GM18517 (cell line): ENCODE results near the gene ACKR1.

Experiments
- ATAC-seq: cut with Tn5 transposase; IDR thresholded peaks from one replicate; pipeline ENCODE4 v1.9.1; 2021; ENCODE audit warnings: mild to moderate bottlenecking, moderate library complexity; ENCODE audit not compliant: unreplicated experiment

Gene ACKR1

GRCh38 chr1:159204161-159205141, at the start of gene ACKR1:
TSS of gene ACKR1 (plus strand) at chr1:159204875. CDS start at chr1:159204960, 85 bp downstream.
- ATAC-seq = no peak

DNA sequence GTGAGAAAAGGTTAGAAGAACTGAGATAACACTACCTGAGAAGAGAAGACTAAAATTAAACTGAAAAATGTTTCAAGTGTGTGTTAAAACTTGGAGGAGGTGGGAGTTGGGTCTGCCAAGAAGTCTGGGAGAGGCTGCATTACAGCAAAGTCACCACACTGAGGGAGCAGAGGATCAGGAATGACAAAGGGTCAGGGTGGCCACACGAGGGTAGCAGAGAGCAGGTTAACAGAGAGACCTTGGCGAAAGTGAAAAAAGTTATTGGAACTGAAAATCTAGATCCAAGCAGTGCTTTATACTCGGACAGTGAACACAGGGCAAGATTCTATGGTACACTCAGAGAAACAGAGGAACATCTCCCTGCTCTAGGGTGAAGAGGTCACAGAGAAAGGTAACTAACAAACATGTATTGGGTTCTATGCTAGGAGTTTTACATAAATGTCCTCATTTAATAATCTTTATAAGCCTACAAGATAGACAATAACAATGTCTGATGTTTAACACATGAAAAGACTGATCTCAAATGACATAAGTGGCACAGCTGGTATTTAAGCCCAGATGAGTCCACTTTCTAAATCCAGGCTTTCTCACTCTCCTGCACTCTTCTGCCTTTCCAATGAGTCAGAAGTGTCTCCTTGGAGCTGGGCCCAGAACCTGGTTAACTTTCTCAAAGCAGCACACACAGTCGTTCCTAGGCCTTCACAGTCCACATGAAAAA, 43.5 kb upstream of the ACKR1 start:
- ATAC-seq = peak; percentile 96

DNA sequence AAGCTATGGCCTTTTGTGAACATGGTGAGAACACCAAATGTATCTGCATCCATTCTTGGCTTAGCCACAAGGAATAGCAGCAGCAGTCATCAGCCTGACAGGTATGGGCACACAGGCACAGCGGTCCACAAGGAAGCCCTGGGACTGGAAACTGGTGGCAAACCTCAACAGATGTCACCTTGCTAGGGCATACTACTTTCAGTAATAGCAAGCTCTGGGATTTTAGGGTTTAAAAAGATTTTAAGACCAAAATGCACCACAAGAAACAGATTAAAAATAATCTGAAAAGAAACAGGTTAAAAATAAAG, 43.0 kb upstream of the ACKR1 start:
- ATAC-seq = no peak

DNA sequence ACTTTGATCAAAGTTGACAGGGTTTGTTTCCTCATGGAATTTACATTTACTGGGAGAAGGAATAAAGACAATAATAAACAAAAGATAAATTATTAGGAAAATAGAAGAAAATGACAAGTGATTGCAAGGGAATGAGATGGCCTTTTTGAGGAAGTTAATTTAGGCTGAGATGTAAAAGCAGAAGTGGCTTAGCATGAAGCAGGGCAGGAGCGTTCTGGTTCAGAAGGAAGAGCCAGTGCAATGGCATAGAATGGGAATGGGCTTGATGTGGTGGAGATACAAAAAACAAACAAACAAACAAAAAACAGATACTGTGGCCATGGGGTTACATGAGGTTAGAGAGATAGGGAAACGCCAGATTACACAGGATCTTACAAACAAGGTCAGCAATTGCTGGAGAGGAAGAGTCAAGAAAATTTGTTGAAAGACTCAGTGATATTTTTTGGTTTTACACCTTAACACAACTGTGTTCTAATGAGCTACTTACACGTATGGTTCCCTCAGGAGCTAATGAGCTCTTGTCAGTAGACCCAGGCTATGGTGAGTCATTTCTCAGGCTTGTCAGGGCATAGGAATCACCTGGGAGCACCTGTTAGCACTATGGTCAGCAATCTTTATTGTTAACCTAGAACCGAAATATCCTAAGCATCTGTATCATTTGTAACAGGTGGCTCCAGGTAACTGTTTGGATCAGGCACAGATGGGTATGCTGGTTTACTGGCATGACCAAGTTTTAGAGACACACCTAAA, 42.0 kb upstream of the ACKR1 start:
- ATAC-seq = no peak

DNA sequence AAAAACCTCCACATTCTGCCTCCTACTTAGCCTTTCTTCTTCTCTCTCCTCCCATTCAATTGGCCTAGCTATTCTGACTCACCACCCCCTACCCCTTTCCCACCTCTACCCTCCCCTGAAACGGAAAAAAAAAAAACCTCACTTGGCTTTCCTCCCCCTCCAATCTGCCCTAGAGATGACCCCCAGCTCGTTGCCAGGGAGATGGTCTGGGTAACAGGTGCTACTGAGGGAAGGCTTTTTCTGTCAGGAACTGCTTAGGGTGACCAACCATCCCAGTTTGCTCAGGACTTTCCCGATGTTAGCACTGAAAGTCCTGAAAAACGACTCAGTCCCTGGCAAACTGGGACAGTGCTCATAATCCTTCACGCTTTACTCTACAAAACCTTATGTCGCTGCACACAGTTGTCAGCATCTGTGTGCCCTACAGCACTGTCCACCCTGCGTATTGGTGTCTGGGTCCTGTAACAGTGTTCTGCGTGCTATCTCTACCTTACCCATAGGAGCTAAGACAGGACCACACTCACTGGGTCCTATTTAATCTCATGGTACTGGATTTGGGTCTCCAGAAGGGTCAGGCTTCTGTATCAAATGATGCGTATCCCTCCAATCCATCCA, 41.0 kb upstream of the ACKR1 start:
- no peak for ATAC-seq

DNA sequence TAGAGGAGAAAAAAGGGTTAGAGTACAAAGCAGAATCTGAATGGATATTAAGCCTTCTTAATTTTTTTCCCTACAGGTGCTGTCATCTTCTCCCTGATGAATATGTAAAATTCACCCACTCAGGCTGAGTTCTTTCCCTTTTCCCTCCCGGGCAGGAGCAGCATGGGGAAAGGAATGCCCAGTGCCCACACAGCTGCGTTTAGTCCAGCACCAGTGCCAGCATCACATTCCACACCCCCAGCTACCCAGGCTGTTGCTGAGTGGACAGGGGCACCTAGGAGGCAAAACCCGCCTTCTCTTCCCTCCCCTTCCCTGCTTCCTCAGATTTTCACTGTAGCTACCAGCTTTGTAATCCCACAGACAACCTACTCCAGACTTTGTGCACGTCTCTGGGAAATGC, 36.6 kb upstream of the ACKR1 start:
- ATAC-seq = no peak

GRCh38 chr1:159170639-159171038, 34.0 kb upstream of the ACKR1 start:
- no peak for ATAC-seq

GRCh38 chr1:159171254-159171687, 33.4 kb upstream of the ACKR1 start, which contains the start of gene CADM3:
TSS of gene CADM3 (plus strand) at chr1:159171615. CDS start at chr1:159171766, 151 bp downstream.
- ATAC-seq = no peak

- ATAC-seq = no peak
Observed at GRCh38 chr1:159171688-159172501, 32.8 kb upstream of the ACKR1 start.

- no peak for ATAC-seq
Observed at GRCh38 chr1:159172614-159173291, 31.9 kb upstream of the ACKR1 start.

GRCh38 chr1:159173320-159173719, 31.4 kb upstream of the ACKR1 start:
- ATAC-seq = no peak

- ATAC-seq = no peak
Observed at GRCh38 chr1:159175571-159175970, 29.1 kb upstream of the ACKR1 start.

DNA sequence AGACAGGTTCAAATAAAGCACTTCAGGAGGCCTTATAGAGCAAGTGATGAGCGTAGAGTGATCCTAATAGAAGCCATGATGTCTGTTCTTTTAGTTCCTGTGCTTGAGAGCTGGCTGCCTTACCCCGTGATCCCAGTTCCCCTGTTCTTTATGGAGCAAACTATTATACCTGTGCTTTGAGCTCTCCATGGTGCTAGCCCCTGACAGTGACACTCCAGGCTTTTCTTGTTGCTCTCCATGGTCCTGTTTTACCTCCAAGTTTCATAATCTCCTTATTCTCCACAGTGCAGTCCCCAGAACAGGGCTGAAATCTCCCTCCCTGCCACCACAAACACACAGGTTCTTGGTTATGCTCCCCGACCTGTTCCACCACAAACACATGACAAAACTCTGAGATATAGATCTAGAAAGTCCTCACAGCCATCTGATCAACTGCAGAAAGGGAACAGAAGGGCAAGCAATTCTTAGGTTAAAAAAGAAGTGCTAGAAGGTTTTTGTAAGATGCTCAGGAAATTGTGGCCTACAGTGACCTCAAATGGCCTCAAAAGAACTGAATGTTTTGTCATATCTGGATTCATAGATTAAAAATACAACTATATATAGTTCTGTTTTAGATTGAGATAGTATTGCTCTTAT, 27.3 kb upstream of the ACKR1 start:
- no peak for ATAC-seq

GRCh38 chr1:159179906-159180305, 24.8 kb upstream of the ACKR1 start:
- no peak for ATAC-seq

DNA sequence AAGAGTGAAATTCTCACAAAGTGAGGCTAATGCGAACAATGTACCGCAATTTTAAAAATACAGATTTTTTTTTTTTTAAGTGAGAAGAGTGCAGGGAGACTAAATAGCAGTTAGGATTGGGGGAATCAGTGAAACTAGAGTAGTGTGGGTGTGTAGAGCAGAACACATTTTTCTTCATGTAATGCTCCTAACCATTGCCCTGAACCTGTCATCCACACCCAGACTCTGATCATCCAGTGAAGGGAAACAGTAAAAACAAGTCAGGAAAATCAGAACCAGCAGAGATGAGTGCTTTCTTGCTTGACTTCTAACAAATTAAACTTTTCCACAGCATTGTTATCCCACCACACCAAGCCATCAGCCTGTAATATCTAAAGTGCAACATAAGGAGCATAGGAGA, 24.2 kb upstream of the ACKR1 start:
- ATAC-seq = no peak

DNA sequence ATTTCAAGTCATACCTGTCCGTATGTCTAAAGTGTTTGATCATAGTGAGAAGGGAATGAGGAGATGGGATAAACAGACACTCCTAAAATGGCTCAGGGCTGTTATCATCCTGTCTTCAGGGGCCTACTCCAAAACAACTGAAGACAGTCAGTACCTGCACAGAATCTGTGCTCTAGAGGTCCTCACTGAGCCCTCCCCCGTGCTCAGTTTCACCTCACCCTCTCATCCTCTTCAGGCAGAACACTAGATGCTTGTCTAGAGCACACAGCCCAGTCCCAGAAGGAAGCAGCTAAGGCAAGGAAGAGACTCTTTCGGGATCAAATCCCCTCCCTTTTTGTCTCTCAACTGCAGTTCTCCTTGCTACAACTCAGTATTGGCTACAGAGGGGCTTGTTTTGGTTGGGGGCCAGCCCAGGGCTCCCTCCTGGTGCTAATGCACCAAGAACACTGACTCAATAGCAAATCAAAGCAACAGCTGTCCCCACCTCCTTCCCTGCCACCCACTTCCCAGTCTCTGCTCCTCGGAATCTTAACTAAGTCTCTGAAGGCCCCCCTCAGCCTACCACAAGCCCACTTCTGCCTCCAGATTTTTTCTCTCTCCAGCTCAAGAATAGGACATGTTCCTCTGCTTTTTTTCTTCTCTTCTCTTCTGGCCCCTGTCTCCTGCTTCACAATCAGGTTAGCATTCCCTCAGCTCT, 23.2 kb upstream of the ACKR1 start:
- ATAC-seq = no peak

GRCh38 chr1:159184201-159184600, 20.5 kb upstream of the ACKR1 start:
- ATAC-seq = no peak

GRCh38 chr1:159185121-159185520, 19.6 kb upstream of the ACKR1 start:
- no peak for ATAC-seq
